Measurements from ENCODE around the gene CIAO2A.

GRCh38 chr15:64038878-64039610 lies 54.6 kb downstream of the CIAO2A start:
- TF ChIP-seq, protein P1, sequence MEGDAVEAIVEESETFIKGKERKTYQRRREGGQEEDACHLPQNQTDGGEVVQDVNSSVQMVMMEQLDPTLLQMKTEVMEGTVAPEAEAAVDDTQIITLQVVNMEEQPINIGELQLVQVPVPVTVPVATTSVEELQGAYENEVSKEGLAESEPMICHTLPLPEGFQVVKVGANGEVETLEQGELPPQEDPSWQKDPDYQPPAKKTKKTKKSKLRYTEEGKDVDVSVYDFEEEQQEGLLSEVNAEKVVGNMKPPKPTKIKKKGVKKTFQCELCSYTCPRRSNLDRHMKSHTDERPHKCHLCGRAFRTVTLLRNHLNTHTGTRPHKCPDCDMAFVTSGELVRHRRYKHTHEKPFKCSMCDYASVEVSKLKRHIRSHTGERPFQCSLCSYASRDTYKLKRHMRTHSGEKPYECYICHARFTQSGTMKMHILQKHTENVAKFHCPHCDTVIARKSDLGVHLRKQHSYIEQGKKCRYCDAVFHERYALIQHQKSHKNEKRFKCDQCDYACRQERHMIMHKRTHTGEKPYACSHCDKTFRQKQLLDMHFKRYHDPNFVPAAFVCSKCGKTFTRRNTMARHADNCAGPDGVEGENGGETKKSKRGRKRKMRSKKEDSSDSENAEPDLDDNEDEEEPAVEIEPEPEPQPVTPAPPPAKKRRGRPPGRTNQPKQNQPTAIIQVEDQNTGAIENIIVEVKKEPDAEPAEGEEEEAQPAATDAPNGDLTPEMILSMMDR (IDR thresholded peaks at IDR 0.05) = no peak
- no peak for TF ChIP-seq POLR2A (IDR thresholded peaks at IDR 0.05)
